ENCODE data around the gene SLC27A4. TPM values are rescaled to one million over a fixed set of nuclear protein-coding genes. Genes with fewer than 3 reads are reported as not detected.

SLC27A4 gene
- total and polyA plus RNA-seq, 2 of the 13 experiments (the other 11 are each of a cell fraction or from before 2014, with no cell fraction given): 10.6 to 18.8 TPM

- no peak for ATAC-seq
- POLR2A ChIA-PET: interaction anchor here (2.8 kb wide), 1 partner anchor 18 kb away, joined by 21 read pairs; the partner anchor contains the start of genes GOLGA2 and SWI5
- Histone ChIP-seq H3K4me1 (ENCODE audit: insufficient read depth, low read length) (peaks cover 30% of the 10 kb centered on the region), H3K4me3 (replicated peaks in 1 of 3; ENCODE audit: insufficient read depth in 1 of 3, low read depth in 2 of 3, low read length in 3 of 3) (no peak overlapping the region), H3K36me3 (replicated peaks in 1 of 2; ENCODE audit: control insufficient read depth in 1 of 2, insufficient read depth in 2 of 2, low read length in 2 of 2) (no peaks in the 10 kb centered on the region), H3K9me3 (ENCODE audit: low read length) (no peaks in the 10 kb centered on the region), H3K9ac (ENCODE audit: insufficient read depth, low read depth, low read length) (no peak overlapping the region), H3K79me2 (ENCODE audit: insufficient read depth, low read length) (no peaks in the 10 kb centered on the region), H2AFZ (ENCODE audit: low read length) (no peak overlapping the region), H3K4me2 (ENCODE audit: low read depth, low read length) (no peak overlapping the region), H3K27ac (ENCODE audit: extremely low read length, insufficient read depth, low read length) (no peak overlapping the region), H3K27me3 (ENCODE audit: control insufficient read depth in 1 of 2, insufficient read depth in 2 of 2, low read length in 2 of 2) (no peaks in the 10 kb centered on the region; a peak in 2 of 5 replicates), H4K20me1 (ENCODE audit: insufficient read depth, low read length) (no peaks in the 10 kb centered on the region)
- BruUV-seq (replicated peaks): no TSS peak
- TF ChIP-seq ZNF609 (CRISPR knock-in tag; IDR thresholded peaks at IDR 0.05; ENCODE audit: borderline replicate concordance) (no peak), IKZF5 (CRISPR knock-in tag; IDR thresholded peaks at IDR 0.05) (no peak)
- FAIRE-seq: no peak
- intact Hi-C loops (cut with micrococcal nuclease; ENCODE audit: unreplicated experiment) (loop anchor here (2.0 kb wide), 1 partner anchor 69 kb away; no protein-coding TSS in a partner anchor), in situ Hi-C loops (cut with HindIII; ENCODE audit: extremely low pct_ligation_motif_present, low pct_unique_long_range_greater_than_20kb) (no loop called here)
- DNase-seq (ENCODE audit: low spot score): no peak
- WGBS (ENCODE audit: low lambda C conversion rate): 100% methylated on average over 4 of the region's 4 CpGs
- CTCF ChIA-PET (ENCODE audit: low intra/inter-chr PET ratio, low total read pairs): interaction anchor here (3.1 kb wide), 1 partner anchor 47 kb away, joined by 29 read pairs; the partner anchor contains the start of gene SLC27A4
Measured at GRCh38 chr9:128294142-128294541, 46.2 kb upstream of the SLC27A4 start.
